HG02852 (cell line): ENCODE results near the gene SLC30A2.

Source experiments
- ATAC-seq: cut with Tn5 transposase; IDR thresholded peaks from one replicate; pipeline ENCODE4 v1.9.1; 2021; ENCODE audit warnings: mild to moderate bottlenecking, moderate library complexity; ENCODE audit not compliant: unreplicated experiment

The SLC30A2 gene

GRCh38 chr1:26070296-26070962, 24.5 kb upstream of the SLC30A2 start:
- ATAC-seq = no peak

- no peak for ATAC-seq
These were observed 24.0 kb upstream of the SLC30A2 start for GRCh38 chr1:26069941-26070295.

GRCh38 chr1:26067432-26067911, 21.6 kb upstream of the SLC30A2 start, which contains the start of gene TRIM63:
TSS of gene TRIM63 (minus strand) at chr1:26067630. CDS start at chr1:26067494, 136 bp downstream.
- no peak for ATAC-seq

GRCh38 chr1:26066857-26067256, 20.9 kb upstream of the SLC30A2 start:
- no peak for ATAC-seq

DNA sequence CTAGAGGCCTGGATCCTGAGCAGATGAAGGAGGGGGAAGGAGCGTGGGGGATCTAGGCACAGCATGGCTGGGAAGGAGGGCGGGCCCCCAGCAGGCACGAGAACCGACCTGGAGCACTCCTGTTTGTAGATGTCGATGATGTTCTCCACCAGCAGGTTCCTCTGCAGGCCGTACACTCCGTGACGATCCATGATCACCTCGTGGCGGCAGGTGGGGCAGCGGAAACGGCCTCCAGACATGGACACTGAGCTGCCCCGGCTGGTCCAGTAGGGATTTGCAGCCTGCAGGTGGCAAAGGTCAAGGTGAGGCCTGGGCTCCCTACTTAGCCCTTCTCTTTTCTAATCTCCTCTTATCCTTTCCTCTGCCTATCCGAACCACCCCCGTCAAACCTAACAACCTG, 20.2 kb upstream of the SLC30A2 start:
- ATAC-seq = no peak

GRCh38 chr1:26064553-26064952, 18.6 kb upstream of the SLC30A2 start:
- no peak for ATAC-seq

GRCh38 chr1:26060832-26061574, 15.1 kb upstream of the SLC30A2 start:
- ATAC-seq = no peak

DNA sequence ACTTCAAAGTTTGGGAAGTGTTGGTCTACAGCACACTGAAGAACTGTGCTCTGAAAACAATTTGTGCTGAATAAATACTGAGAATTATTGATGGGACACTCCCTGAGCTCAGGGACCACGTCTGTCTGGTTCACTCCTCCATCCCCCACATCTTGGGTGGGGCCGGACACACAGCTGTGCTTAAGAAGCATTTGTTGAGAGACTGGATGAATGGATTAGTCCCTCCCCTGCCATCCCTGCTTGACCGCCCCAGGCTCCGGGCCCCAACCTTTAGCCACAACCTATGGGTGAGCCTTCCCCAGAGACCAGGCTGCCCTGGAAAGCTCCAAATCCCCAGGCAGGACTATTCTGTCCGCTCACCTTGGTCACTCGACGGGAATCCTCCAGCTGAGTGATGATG, 14.0 kb upstream of the SLC30A2 start:
- ATAC-seq = no peak

DNA sequence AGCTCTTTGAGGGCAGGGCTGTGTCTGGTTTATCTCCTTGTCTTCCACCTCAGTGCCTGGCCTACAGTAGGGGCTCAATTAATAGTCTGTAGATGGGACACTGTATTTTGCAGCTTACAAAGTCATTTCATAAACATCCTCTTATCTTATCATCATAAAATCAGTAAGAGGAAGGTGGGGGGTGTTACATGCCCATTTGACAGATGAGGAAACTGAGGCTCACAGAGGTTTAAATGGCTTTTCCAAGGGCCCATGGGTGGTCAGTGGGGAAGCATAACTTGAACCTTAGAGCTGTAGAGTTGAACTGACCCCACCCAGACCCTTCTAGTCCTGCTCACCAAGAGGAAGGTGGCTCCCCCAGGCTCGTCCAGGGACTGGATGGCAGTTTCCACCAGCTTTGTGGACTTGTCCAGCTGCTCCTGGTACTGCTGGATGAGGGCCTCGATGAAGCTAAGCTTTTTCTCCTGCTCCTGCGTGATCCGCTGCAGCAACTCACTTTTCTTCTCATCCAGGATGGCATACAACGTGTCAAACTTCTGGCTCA, 12.2 kb upstream of the SLC30A2 start:
- no peak for ATAC-seq

GRCh38 chr1:26057189-26057588, 11.3 kb upstream of the SLC30A2 start:
- ATAC-seq = no peak

DNA sequence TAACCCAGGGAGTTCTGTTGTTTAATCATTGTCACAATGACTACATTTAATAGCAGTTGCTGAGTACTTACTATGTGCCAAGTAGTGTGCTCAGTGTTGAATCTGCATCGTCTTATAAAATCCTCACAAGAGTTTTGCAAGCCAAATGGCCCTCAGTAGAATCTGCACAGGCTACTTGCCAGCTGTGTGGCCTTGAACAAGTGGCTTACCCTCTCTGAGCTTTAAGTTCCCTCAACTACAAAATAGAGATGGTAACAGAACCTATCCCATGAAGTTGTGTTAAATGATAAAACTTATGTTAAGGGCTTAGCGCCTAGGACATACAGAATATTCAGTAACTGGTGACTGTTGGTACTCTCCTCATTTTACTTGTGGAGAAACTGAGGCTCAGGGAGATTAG, 9.1 kb upstream of the SLC30A2 start:
- ATAC-seq = no peak

DNA sequence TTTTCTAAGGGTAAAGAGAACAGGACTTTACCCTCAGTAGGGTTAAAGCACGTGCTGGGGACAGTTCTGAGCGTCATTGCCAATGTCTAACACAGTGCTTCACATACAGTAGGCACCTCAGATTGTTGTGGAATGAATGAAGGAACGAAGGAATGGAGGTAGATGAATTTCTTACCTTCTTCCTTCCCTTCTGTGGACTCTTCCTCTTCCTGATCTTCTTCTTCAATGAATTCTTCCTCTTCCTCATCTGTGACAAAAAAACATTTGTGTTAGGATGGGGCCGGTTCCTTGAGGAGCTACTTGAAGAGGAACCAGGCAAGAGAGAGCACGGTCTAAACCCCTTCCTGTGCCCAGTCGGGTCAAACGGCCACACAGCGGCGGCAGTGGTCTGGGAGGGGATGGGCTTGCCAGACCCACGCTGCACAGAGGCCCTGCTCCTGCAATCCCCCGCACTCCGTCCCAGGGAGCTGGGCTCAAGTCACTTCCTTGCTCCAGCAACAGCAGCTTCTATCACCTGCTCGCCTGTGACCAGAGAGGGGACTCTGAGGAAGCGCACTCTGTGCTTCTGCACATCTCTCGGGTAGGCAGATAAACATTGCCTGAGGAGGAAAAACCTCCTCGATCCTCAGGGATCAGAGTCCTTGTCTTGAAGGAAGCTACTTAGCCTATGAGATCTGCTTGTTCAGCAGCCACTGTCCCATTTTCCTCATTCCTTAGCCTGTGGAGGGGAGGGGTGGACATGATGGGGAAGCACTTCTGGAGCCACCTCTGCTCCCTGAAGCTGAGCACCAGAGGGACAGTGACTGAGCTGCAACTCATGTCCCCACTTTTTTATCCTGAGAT, 8.0 kb upstream of the SLC30A2 start:
- ATAC-seq = no peak

GRCh38 chr1:26050248-26050640, 4.3 kb upstream of the SLC30A2 start:
- ATAC-seq = no peak

GRCh38 chr1:26049531-26050247, 3.8 kb upstream of the SLC30A2 start:
- no peak for ATAC-seq

DNA sequence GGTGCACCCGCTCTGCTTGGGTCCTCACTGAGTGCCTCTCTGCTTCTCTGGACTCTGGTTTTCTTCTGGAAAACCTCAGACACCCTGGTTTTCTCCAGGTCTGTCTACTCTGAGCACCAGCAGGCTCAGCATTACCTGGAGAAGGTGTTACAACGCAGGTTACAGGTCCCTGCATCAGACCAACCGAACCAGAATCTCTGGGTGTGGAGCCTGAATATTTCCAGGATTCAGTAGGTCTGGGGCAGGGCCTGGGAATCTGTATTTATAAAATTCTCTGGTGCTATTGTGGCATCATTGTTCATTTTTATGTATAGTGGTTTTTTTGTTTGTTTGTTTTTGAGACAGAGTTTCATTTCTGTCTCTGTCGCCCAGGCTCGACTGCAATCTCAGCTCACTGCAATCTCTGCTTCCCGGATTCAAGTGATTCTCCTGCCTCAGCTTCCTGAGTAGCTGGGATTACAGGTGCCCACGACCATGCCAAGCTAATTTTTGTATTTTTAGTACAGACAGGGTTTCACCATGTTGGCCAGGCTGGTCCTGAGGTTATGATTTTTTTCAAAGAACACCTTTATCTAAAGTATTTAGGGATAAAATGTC, 1.5 kb upstream of the SLC30A2 start:
- no peak for ATAC-seq

- no peak for ATAC-seq
These were observed 553 bp upstream of the SLC30A2 start for GRCh38 chr1:26046246-26047095.

- no peak for ATAC-seq
These were observed 772 bp downstream of the SLC30A2 start for GRCh38 chr1:26044971-26045721.

DNA sequence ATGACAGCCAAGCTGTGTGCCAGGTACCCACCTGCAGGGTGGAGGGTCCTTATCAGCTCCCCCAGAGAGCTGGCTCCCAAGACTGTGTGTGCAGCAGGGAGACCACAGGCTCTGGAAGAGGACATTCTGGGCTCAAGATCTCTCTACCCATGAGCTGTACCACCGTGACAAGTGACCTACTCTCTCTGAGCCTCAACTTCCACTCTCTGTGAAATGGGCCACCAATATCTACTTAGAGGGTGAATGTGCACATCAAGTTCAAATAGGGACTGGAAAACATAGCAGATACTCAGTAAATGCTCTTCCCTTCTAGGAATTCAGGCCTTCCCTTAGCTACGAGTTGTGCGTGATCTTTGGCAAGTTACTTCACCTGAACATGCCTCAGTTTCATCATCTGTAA, 1.5 kb downstream of the SLC30A2 start:
- no peak for ATAC-seq

DNA sequence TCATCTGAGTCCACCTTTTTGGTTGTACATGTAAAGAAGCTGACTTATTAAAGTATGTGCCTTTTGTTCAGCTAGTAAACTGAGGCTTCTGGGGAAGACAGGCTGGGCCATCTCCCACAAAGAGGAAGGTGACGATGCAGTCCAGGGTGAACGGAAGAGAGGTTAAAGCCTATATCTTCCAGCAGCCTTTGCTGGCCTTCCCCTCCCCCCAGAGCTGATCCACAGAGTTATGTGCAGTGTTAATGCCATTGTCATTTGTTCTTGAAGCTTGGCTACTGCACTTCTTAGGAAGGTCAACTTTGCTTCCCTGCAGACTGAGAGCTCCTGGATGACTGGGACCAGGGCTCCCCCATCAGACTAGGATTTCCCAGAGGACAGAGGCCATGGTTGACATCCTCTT, 2.2 kb downstream of the SLC30A2 start:
- ATAC-seq = no peak
